ENCODE data around the gene PLXNB3. TPM values are rescaled to one million over a fixed set of nuclear protein-coding genes. Genes with fewer than 3 reads are reported as not detected.

The PLXNB3 gene
- total and polyA plus RNA-seq, 12 donors: 1.1 to 119 (median 41.4) TPM

- WGBS, 4 donors: 7 to 43% (median 23%) methylated on average over 4 to 46 of the region's 47 CpGs
- Histone ChIP-seq H3K27ac (peak overlapping the region; percentile 30 to 97 (median 94)), H3K27me3 (no peaks in the 10 kb centered on the region), H3K4me1 (replicated peaks in 1 of 2) (peaks cover 5 to 18% of the 10 kb centered on the region in 2 donors), H3K36me3 (replicated peaks in 1 of 2) (peaks cover 0 to 12% of the 10 kb centered on the region in 2 donors), H3K9me3 (replicated peaks in 1 of 3) (no peaks in the 10 kb centered on the region), H3K4me3 (peak overlapping the region in 2 of 4 donors; percentile 46 to 65)
- TF ChIP-seq CTCF (IDR thresholded peaks at IDR 0.05) (no peak), POLR2A (IDR thresholded peaks at IDR 0.05) (no peak)
- peak in 2 of 7 donors; percentile 28 to 43 for DNase-seq
- intact Hi-C loops (cut with DNase I): no loop called here
Measured at GRCh38 chrX:153794897-153795816, 31.1 kb downstream of the PLXNB3 start.

GRCh38 chrX:153797415-153798015 lies 33.5 kb downstream of the PLXNB3 start:
- Histone ChIP-seq H3K27ac (no peak overlapping the region), H3K36me3 (replicated peaks in 1 of 2) (peaks cover 0 to 12% of the 10 kb centered on the region in 2 donors), H3K27me3 (no peaks in the 10 kb centered on the region), H3K4me1 (replicated peaks in 1 of 2) (peaks cover 5 to 16% of the 10 kb centered on the region in 2 donors), H3K4me3 (no peak overlapping the region), H3K9me3 (replicated peaks in 1 of 3) (no peaks in the 10 kb centered on the region)
- 85 to 90% (median 88%) methylated on average over 8 to 15 of the region's 15 CpGs for WGBS, 4 donors
- DNase-seq: no peak
- intact Hi-C loops (cut with DNase I): no loop called here
- TF ChIP-seq POLR2A (IDR thresholded peaks at IDR 0.05): no peak
- TF ChIP-seq CTCF (IDR thresholded peaks at IDR 0.05): no peak

- peaks cover 0 to 12% of the 10 kb centered on the region in 2 donors for H3K36me3 ChIP-seq (replicated peaks in 1 of 2)
- intact Hi-C loops (cut with DNase I): no loop called here
- no peak overlapping the region for H3K4me3 ChIP-seq
- no peak overlapping the region for H3K27ac ChIP-seq
- H3K27me3 ChIP-seq: no peaks in the 10 kb centered on the region
- DNase-seq: no peak
- no peak for TF ChIP-seq CTCF (IDR thresholded peaks at IDR 0.05)
- no peak for TF ChIP-seq POLR2A (IDR thresholded peaks at IDR 0.05)
- no peaks in the 10 kb centered on the region for H3K9me3 ChIP-seq (replicated peaks in 1 of 3)
- WGBS, 4 donors: 89 to 92% (median 92%) methylated on average over 4 to 5 of the region's 5 CpGs; no CpG with 5 or more reads in 1 of the 4 donors
- peaks cover 0 to 8% of the 10 kb centered on the region in 2 donors for H3K4me1 ChIP-seq (replicated peaks in 1 of 2)
Measured at GRCh38 chrX:153799326-153799725, 35.3 kb downstream of the PLXNB3 start.

DNA sequence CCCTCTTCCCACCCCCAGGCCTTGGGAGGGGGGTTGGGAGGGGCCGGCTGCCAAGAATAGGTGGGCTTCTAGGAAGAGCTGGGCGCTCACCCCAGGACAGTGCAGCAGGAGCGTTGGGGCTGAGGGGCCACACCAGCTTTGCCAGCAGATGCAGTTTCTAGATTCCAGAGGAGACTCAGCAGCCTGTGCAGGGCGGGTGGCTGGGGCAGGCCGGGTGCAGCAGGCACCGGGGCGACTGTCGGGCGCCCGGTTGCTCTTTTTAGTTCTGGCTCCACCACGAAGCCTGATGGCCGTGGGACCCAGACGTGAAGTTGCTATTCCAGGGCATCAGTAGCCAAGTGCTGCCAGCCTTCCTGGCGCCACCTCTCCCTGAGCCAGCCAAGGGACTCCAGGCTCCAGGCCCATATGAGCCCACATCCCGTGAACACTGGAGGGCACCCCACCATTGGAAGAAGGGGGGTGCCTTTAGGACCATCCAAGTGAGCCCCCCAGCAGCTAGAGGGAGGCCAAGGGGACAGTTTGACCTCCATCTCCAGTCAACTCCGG lies 36.2 kb downstream of the PLXNB3 start:
- H3K9me3 ChIP-seq (replicated peaks in 1 of 3): no peaks in the 10 kb centered on the region
- DNase-seq: no peak
- H3K27ac ChIP-seq: no peak overlapping the region
- H3K27me3 ChIP-seq: no peaks in the 10 kb centered on the region
- no peak overlapping the region for H3K4me3 ChIP-seq
- peaks cover 0 to 12% of the 10 kb centered on the region in 2 donors for H3K36me3 ChIP-seq (replicated peaks in 1 of 2)
- no peak for TF ChIP-seq CTCF (IDR thresholded peaks at IDR 0.05)
- intact Hi-C loops (cut with DNase I): no loop called here
- H3K4me1 ChIP-seq (replicated peaks in 1 of 2): peaks cover 0 to 6% of the 10 kb centered on the region in 2 donors
- 75 to 84% (median 79%) methylated on average over 13 to 16 of the region's 16 CpGs; no CpG with 5 or more reads in 1 of the 4 donors for WGBS, 4 donors

All from adrenal gland (tissue), 12 donors.